Upper lobe of left lung (tissue), 6 donors: ENCODE data around the gene NEU4. TPM values are rescaled to one million over a fixed set of nuclear protein-coding genes. Genes with fewer than 3 reads are reported as not detected.

Experiments used
- ATAC-seq, 2 donors: fragments of 200-7000 bp; cut with Tn5 transposase; one replicate each; pipeline ENCODE4 v1.9.1; 2022; ENCODE audit warnings: mild to moderate bottlenecking in 2 of 2, moderate library complexity in 2 of 2; ENCODE audit not compliant: low FRiP score in 2 of 2
- DNase-seq, 2 donors: peaks; one replicate each; pipeline ENCODE4 v3.0.0-alpha.2; 2019 to 2020
- H3K27ac ChIP-seq, 4 donors: fragments of 200-600 bp; sonication (generic); one replicate each; pipeline ENCODE4 v1.5.1; 2016 to 2019
- H3K27me3 ChIP-seq, 4 donors: fragments of 200-600 bp; sonication (generic); one replicate each; pipeline ENCODE4 v1.5.1; 2017 to 2019
- H3K36me3 ChIP-seq, 4 donors: fragments of 200-600 bp; sonication (generic); one replicate each; pipeline ENCODE4 v1.5.1; 2016 to 2019
- H3K4me1 ChIP-seq, 4 donors: fragments of 200-600 bp; sonication (generic); one replicate each; pipeline ENCODE4 v1.5.1; 2018 to 2019
- H3K4me3 ChIP-seq, 4 donors: fragments of 200-600 bp; sonication (generic); one replicate each; pipeline ENCODE4 v1.5.1; 2017 to 2019; ENCODE audit warnings: mild to moderate bottlenecking in 2 of 4, moderate library complexity in 1 of 4
- H3K9me3 ChIP-seq, 4 donors: fragments of 200-600 bp; sonication (generic); one replicate each; pipeline ENCODE4 v1.5.1; 2018 to 2019
- EP300 ChIP-seq, 4 donors: sonication (generic); formaldehyde crosslinking; IDR thresholded peaks; one replicate each; pipeline ENCODE4 v1.5.1; 2017; ENCODE audit warnings: antibody characterized with exemption in 4 of 4, control low read depth in 2 of 4
- POLR2A ChIP-seq, 4 donors: fragments of 450-650 bp; IDR thresholded peaks; one replicate each; pipeline ENCODE4 v1.5.1; 2016 to 2017; ENCODE audit warnings: antibody characterized with exemption in 4 of 4, mild to moderate bottlenecking in 2 of 4
- POLR2AphosphoS5 ChIP-seq, 2 donors: sonication (generic); formaldehyde crosslinking; IDR thresholded peaks; one replicate each; pipeline ENCODE4 v1.5.1; 2017; ENCODE audit warnings: antibody characterized with exemption in 2 of 2
- WGBS, 2 donors: methylation state at CpG; one replicate each; pipeline ENCODE4 v1.1.5; 2017 to 2018; 5-methylcytosine and 5-hydroxymethylcytosine counted together
- total RNA-seq, 6 donors: library from RNA; depleted of rRNA in 4 of 6; stranded (reverse); fragments of >200 nt in 4 of 6; gene quantifications; one replicate each; pipeline versions ENCODE4 v1.1.0 to v1.2.1, GENCODE V29; 2016 to 2021
- TF ChIP-seq, protein P1 (sequence below), 6 experiments: fragments of 450-650 bp in 4 of 6; fragments of 200-600 bp in 2 of 6; sonication (generic) in 2 of 6; IDR thresholded peaks; one replicate each; pipeline ENCODE4 v1.5.1; 2016 to 2019; ENCODE audit warnings: antibody characterized with exemption in 6 of 6
- donor health status: DM: no; HTN: no; CAD: no; lungs with moderate emphysema.
- donor health status: DM: no; HTN: yes; CAD: no; lungs with severe emphysema.

NEU4 gene
- total RNA-seq, 6 donors from 2014 or later = 2.9 TPM; not detected in 5

DNA sequence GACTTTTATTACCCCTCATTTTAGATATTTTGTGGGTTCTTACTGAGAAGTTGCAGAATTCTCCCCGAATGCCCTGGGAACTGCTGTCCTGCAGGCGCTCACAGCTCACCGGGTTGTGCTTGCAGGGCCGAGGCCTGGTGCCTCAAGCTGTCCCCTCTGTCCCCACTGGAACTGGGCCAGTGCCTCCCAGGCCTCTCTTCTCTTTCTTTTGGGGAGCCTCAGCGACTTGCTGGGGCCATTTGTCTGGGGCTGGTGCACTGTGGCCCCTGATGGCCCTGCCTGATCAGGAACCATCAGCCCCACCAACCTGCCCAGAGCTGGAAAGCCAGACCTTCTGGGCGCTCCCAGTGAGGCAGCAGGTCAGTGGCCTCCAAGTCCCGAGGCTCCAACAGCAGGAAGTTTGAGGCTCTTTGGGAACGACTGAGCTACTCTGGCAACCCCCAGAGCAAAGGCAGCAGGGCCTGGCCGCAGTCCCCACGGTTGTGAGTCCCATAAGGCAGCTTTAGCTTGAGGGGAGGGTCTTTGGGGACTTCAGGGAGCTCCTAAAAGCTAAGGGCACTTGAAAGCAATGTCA, 14.7 kb upstream of the NEU4 start:
- TF ChIP-seq, protein P1, sequence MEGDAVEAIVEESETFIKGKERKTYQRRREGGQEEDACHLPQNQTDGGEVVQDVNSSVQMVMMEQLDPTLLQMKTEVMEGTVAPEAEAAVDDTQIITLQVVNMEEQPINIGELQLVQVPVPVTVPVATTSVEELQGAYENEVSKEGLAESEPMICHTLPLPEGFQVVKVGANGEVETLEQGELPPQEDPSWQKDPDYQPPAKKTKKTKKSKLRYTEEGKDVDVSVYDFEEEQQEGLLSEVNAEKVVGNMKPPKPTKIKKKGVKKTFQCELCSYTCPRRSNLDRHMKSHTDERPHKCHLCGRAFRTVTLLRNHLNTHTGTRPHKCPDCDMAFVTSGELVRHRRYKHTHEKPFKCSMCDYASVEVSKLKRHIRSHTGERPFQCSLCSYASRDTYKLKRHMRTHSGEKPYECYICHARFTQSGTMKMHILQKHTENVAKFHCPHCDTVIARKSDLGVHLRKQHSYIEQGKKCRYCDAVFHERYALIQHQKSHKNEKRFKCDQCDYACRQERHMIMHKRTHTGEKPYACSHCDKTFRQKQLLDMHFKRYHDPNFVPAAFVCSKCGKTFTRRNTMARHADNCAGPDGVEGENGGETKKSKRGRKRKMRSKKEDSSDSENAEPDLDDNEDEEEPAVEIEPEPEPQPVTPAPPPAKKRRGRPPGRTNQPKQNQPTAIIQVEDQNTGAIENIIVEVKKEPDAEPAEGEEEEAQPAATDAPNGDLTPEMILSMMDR (IDR thresholded peaks at IDR 0.05) = no peak
- no peak for TF ChIP-seq POLR2AphosphoS5 (IDR thresholded peaks at IDR 0.05)
- no peak for TF ChIP-seq EP300 (IDR thresholded peaks at IDR 0.05)
- TF ChIP-seq POLR2A (IDR thresholded peaks at IDR 0.05) = no peak
- Histone ChIP-seq H3K4me3 (no peak overlapping the region), H3K27me3 (no peaks in the 10 kb centered on the region), H3K36me3 (no peaks in the 10 kb centered on the region), H3K9me3 (no peaks in the 10 kb centered on the region), H3K4me1 (no peaks in the 10 kb centered on the region), H3K27ac (no peak overlapping the region)
- WGBS, 2 donors = 92 to 93% methylated on average over 7 to 10 of the region's 10 CpGs
- DNase-seq (peak; percentile 6 to 34), ATAC-seq (no peak)

DNA sequence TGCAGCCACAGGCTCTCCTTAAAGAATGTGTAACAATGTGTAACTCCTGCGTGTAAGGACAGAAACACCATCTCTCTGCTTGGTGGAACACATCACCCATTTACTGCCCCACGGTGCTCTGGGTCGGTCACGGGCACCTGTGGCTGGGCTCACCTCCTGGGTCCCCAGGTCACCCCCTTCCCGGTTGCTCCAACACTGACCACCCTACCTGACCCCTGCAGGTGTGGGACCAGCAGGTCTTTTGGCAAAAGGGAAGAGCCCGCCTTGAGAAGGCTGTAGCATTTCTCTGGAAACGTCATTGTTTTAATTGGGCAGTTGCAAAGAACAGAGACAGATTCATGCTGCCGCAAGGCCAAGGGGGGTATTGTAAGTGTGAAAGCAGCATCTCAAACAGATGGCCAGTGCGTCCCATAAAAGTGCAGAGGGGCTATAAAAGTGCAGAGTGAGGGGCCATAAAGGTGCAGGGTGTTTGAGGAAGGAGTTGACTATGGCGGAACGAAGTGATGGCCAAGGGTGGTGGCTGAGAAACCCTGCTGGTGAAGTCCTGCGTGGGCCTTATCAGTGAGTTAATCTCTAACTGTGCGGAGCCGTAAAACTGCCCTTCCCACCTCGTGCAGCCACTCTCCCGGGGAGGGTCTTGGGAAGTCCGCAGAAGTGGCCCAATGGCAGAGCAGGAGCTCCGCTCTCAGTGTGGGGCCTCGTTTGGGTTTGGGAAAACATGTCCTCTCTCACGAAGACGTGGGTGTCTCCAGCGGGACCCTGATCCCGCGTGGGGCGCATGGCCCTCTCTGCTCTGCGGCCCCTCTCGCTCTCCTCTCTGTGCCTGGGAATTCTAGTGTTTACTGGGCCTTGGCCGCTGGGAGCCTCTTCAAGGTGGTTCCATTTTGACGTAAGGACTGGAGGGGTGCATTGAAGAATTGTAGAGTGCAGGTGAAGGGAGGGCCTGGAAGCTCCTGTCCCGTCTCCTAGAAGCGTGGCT, 13.7 kb upstream of the NEU4 start:
- H3K36me3 ChIP-seq = no peaks in the 10 kb centered on the region
- WGBS, 2 donors = 82 to 86% methylated on average over 30 to 31 of the region's 31 CpGs
- no peaks in the 10 kb centered on the region for H3K27me3 ChIP-seq
- no peak for TF ChIP-seq POLR2A (IDR thresholded peaks at IDR 0.05)
- TF ChIP-seq POLR2AphosphoS5 (IDR thresholded peaks at IDR 0.05) = no peak
- TF ChIP-seq, protein P1 (IDR thresholded peaks at IDR 0.05) = no peak
- TF ChIP-seq EP300 (IDR thresholded peaks at IDR 0.05) = no peak
- no peaks in the 10 kb centered on the region for H3K4me1 ChIP-seq
- no peaks in the 10 kb centered on the region for H3K9me3 ChIP-seq
- DNase-seq (peak; percentile 15 to 61), ATAC-seq (no peak)
- no peak overlapping the region for H3K27ac ChIP-seq
- no peak overlapping the region for H3K4me3 ChIP-seq

DNA sequence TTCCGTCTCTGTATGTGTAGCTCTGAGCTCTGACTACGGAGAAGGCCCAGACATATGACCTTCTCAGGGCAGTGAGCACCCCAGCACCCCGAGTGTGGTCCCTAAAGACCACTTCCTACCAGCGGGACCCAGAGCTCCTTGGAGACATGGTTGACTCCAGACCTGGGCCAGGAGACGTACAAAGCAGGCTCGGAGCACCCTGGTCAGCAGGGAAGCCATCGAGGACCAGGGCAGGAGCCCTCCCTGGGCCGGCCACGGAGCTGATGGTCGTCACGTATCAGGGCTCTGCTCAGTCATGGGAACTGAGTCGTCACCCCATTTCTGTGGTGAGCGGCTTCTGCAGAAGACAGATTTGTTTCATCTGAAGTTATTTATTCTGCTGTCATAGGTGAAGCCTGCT, 12.8 kb upstream of the NEU4 start:
- ATAC-seq (no peak), DNase-seq (peak in 1 of 2 donors; percentile 49)
- H3K36me3 ChIP-seq = no peaks in the 10 kb centered on the region
- 92 to 96% methylated on average over 3 to 12 of the region's 13 CpGs for WGBS, 2 donors
- H3K9me3 ChIP-seq = no peaks in the 10 kb centered on the region
- no peaks in the 10 kb centered on the region for H3K27me3 ChIP-seq
- no peak for TF ChIP-seq EP300 (IDR thresholded peaks at IDR 0.05)
- TF ChIP-seq, protein P1 (IDR thresholded peaks at IDR 0.05) = no peak
- no peak for TF ChIP-seq POLR2AphosphoS5 (IDR thresholded peaks at IDR 0.05)
- no peak for TF ChIP-seq POLR2A (IDR thresholded peaks at IDR 0.05)
- no peak overlapping the region for H3K27ac ChIP-seq
- H3K4me3 ChIP-seq = no peak overlapping the region
- H3K4me1 ChIP-seq = no peaks in the 10 kb centered on the region

DNA sequence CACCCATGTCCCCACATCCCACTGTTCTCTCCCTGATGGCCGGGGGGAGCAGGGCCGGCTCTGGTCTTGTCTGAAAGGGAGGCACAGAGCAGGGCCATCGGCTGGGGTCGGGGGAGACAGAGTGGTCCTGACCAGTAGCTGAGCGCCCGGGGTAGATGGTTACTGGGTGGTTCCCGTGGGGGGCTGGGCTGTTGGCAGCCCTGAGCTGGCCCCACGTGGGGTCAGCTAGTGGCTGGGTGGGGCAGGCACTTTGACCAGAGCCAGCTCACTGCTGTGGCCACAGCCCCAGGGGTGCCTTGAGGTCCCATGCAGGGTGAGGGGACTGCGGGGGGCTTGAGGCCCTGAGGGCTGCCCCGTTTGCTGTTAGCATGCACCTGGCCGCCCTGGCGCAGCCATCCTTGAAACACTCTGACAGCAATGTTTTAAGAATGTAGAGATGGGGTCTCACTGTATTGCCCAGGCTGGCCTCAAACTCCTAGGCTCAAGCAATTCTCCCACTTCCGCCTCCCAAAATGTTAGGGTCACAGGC, 12.3 kb upstream of the NEU4 start:
- ATAC-seq = no peak
- no peak overlapping the region for H3K27ac ChIP-seq

More for the DNA sequence above, 12.3 kb upstream of the NEU4 start:
- H3K4me3 ChIP-seq = no peak overlapping the region
- H3K9me3 ChIP-seq = no peaks in the 10 kb centered on the region
- WGBS, 2 donors = 88 to 95% methylated on average over 9 to 13 of the region's 13 CpGs
- no peaks in the 10 kb centered on the region for H3K4me1 ChIP-seq
- peak; percentile 17 to 63 for DNase-seq
- TF ChIP-seq, protein P1 (IDR thresholded peaks at IDR 0.05) = no peak
- no peak for TF ChIP-seq POLR2A (IDR thresholded peaks at IDR 0.05)
- no peak for TF ChIP-seq POLR2AphosphoS5 (IDR thresholded peaks at IDR 0.05)
- no peak for TF ChIP-seq EP300 (IDR thresholded peaks at IDR 0.05)
- no peaks in the 10 kb centered on the region for H3K27me3 ChIP-seq
- no peaks in the 10 kb centered on the region for H3K36me3 ChIP-seq
